K562 (cell line): ENCODE measurements around the gene PCP2. TPM values are rescaled to one million over a fixed set of nuclear protein-coding genes. Genes with fewer than 3 reads are reported as not detected.

Source experiments
- ATAC-seq: fragments of 200-7000 bp; cut with Tn5 transposase; 3 replicates; pipeline ENCODE4 v1.9.1; 2020; ENCODE audit warnings: moderate library complexity
- BruUV-seq: library from RNA; stranded (reverse); fragments of 400-500 nt; replicated peaks from 2 replicates; lab custom pipeline; 2021; lab: Mats Ljungman, UMichigan
- CTCF ChIA-PET: fragments of 300-600 bp; formaldehyde crosslinking; extraction: SDS; loops from one replicate; lab custom pipeline; 2021; ENCODE audit warnings: low intra/inter-chr PET ratio; lab: Yijun Ruan, JAX
- POLR2A ChIA-PET: fragments of 300-600, 350-650 bp; sonication (Branson Sonifier 250); formaldehyde crosslinking; extraction: SDS; loops from one replicate; lab custom pipeline; 2021; ENCODE audit warnings: antibody characterized with exemption, inconsistent platforms; lab: Yijun Ruan, JAX
- DNase-seq, 4 experiments: peaks; one replicate each; pipeline versions ENCODE4 v3.0.0 to v3.0.0-alpha.2; 2011 to 2018; ENCODE audit warnings: low spot score in 3 of 4, mixed read lengths in 3 of 4; ENCODE audit errors: extremely low read depth in 1 of 4
- FAIRE-seq: peaks from 2 replicates; lab custom pipeline; 2011; peaks lifted over from hg19 to GRCh38; lab: Jason Lieb, UNC
- H2AFZ ChIP-seq: 2 replicates; pipeline ENCODE4 v1.6.0; 2011; ENCODE audit warnings: low read depth, low read length, control low read depth, inconsistent platforms
- H3K27ac ChIP-seq: fragments of 200-600 bp; 3 replicates; pipeline ENCODE4 v1.8.0; 2011; ENCODE audit warnings: low read depth, mild to moderate bottlenecking, control low read depth, inconsistent platforms, low read length, moderate library complexity, mixed read lengths; ENCODE audit errors: extremely low read depth
- H3K27me3 ChIP-seq, 2 experiments: fragments of 300-600 bp in 1 of 2; 2 replicates in 1 of 2; 3 replicates in 1 of 2; pipeline versions ENCODE4 v1.6.0 to v1.8.0; 2011; ENCODE audit warnings: inconsistent platforms in 2 of 2, low read length in 2 of 2, mild to moderate bottlenecking in 1 of 2, mixed read lengths in 1 of 2, moderate library complexity in 1 of 2; ENCODE audit not compliant: control insufficient read depth in 2 of 2, insufficient read depth in 2 of 2
- H3K36me3 ChIP-seq: fragments of 300-600 bp; 3 replicates; pipeline ENCODE4 v1.8.0; 2011; ENCODE audit warnings: mild to moderate bottlenecking, low read length, inconsistent platforms; ENCODE audit not compliant: control insufficient read depth, insufficient read depth
- H3K4me1 ChIP-seq, 2 experiments: fragments of 200-600 bp in 1 of 2; replicated peaks in 1 of 2; 2 replicates in 1 of 2; 3 replicates in 1 of 2; pipeline versions ENCODE4 v1.5.1 to v1.8.0; 2011; ENCODE audit warnings: inconsistent platforms in 2 of 2, low read length in 2 of 2, mild to moderate bottlenecking in 1 of 2, mixed read lengths in 1 of 2, moderate library complexity in 1 of 2; ENCODE audit not compliant: control insufficient read depth in 2 of 2, insufficient read depth in 2 of 2
- H3K4me2 ChIP-seq: 2 replicates; pipeline ENCODE4 v1.6.1; 2011; ENCODE audit warnings: low read length, control low read depth, inconsistent platforms, mixed read lengths; ENCODE audit not compliant: insufficient read depth
- H3K4me3 ChIP-seq: fragments of 200-600 bp; sonication (generic), shearing (Covaris generic); 2 replicates; pipeline ENCODE4 v1.5.1; 2016; ENCODE audit warnings: control low read depth, inconsistent platforms
- H3K79me2 ChIP-seq: fragments of 200-600 bp; 3 replicates; pipeline ENCODE4 v1.8.0; 2011; ENCODE audit warnings: low read length, inconsistent platforms; ENCODE audit not compliant: control insufficient read depth, insufficient read depth
- H3K9ac ChIP-seq, 2 experiments: 2 replicates each; pipeline versions ENCODE4 v1.6.0 to v1.6.1; 2011; ENCODE audit warnings: low read depth in 2 of 2, low read length in 2 of 2, control low read depth in 1 of 2, inconsistent platforms in 1 of 2, mild to moderate bottlenecking in 1 of 2, mixed read lengths in 1 of 2; ENCODE audit not compliant: insufficient read depth in 1 of 2
- H3K9me1 ChIP-seq: one replicate; pipeline ENCODE4 v1.6.0; 2011; ENCODE audit warnings: inconsistent platforms, mild to moderate bottlenecking, low read length, moderate library complexity; ENCODE audit not compliant: control insufficient read depth, insufficient read depth
- H3K9me3 ChIP-seq: replicated peaks from 2 replicates; pipeline ENCODE4 v1.5.1; 2011; ENCODE audit warnings: low read depth, low read length, inconsistent platforms; ENCODE audit not compliant: control insufficient read depth, insufficient read depth
- H4K20me1 ChIP-seq: replicated peaks from 2 replicates; pipeline ENCODE4 v1.6.1; 2011; ENCODE audit warnings: low read length, inconsistent platforms, mixed read lengths; ENCODE audit not compliant: control insufficient read depth, insufficient read depth
- ATF3 ChIP-seq, 2 experiments: fragments of 450-650 bp in 1 of 2; sonication (generic) in 1 of 2; formaldehyde crosslinking in 1 of 2; IDR thresholded peaks in 1 of 2; conservative IDR thresholded peaks in 1 of 2; 2 replicates each; pipeline versions ENCODE4 v1.6.1 to v1.8.1; 2016 to 2023; ENCODE audit warnings: mild to moderate bottlenecking in 2 of 2, moderate library complexity in 2 of 2, inconsistent platforms in 1 of 2, missing genetic modification reagents in 1 of 2
- CEBPG ChIP-seq, 3 experiments: fragments of 200-800 bp in 1 of 3; sonication (Bioruptor generic) in 1 of 3; sonication (generic) in 1 of 3; formaldehyde crosslinking in 1 of 3; IDR thresholded peaks in 2 of 3; conservative IDR thresholded peaks in 1 of 3; 2 replicates each; pipeline versions ENCODE4 v1.6.1 to v1.8.0; 2016 to 2022; ENCODE audit warnings: missing compliant biosample characterization in 2 of 3, missing genetic modification characterization in 2 of 3, mild to moderate bottlenecking in 1 of 3, missing genetic modification reagents in 1 of 3
- CXXC5 ChIP-seq: fragments of 250-450 bp; sonication (Bioruptor Pico); IDR thresholded peaks from 2 replicates; pipeline ENCODE4 v1.8.0; 2022; ENCODE audit warnings: inconsistent platforms, mild to moderate bottlenecking, moderate library complexity
- ETV1 ChIP-seq: fragments of 450-650 bp; conservative IDR thresholded peaks from 2 replicates; pipeline ENCODE4 v1.6.1; 2016; ENCODE audit warnings: missing genetic modification characterization, control low read depth, low read depth, missing compliant biosample characterization
- KAT8 ChIP-seq: fragments of 450-650 bp; IDR thresholded peaks from 2 replicates; pipeline ENCODE4 v1.6.1; 2016; ENCODE audit warnings: low read depth, mild to moderate bottlenecking
- MLLT1 ChIP-seq, 2 experiments: fragments of 450-650 bp; IDR thresholded peaks; 2 replicates each; pipeline ENCODE4 v1.6.1; 2016
- ZBTB34 ChIP-seq: fragments of 250-450 bp; sonication (Bioruptor Pico); IDR thresholded peaks from 2 replicates; pipeline ENCODE4 v1.8.0; 2021; ENCODE audit warnings: mild to moderate bottlenecking, moderate library complexity
- ZBTB43 ChIP-seq: sonication (generic); formaldehyde crosslinking; IDR thresholded peaks from 2 replicates; pipeline ENCODE4 v1.8.0; 2023; ENCODE audit warnings: mild to moderate bottlenecking, missing genetic modification reagents
- ZKSCAN3 ChIP-seq: fragments of 250-450 bp; sonication (Bioruptor Pico); IDR thresholded peaks from 2 replicates; pipeline ENCODE4 v1.4.0; 2020
- ZNF175 ChIP-seq: fragments of 200-800 bp; sonication (Bioruptor generic); IDR thresholded peaks from 2 replicates; pipeline ENCODE4 v1.6.1; 2016; ENCODE audit warnings: low read depth, mild to moderate bottlenecking, missing genetic modification characterization, missing compliant biosample characterization
- ZNF384 ChIP-seq: IDR thresholded peaks from 2 replicates; pipeline ENCODE4 v1.6.1; 2012; ENCODE audit warnings: low read depth, low read length, improper control_type of control experiment
- ZNF584 ChIP-seq: fragments of 200-800 bp; sonication (Bioruptor generic); IDR thresholded peaks from 2 replicates; pipeline ENCODE4 v1.6.1; 2016; ENCODE audit warnings: low read depth, mild to moderate bottlenecking, missing genetic modification characterization, missing compliant biosample characterization
- WGBS: fragments of 100-300 bp; shearing (Covaris generic); methylation state at CpG from one replicate; pipeline ENCODE4 v1.1.6; 2016; ENCODE audit warnings: low coverage, mixed read lengths; ENCODE audit not compliant: insufficient coverage; ENCODE audit errors: missing lambda C conversion rate; 5-methylcytosine and 5-hydroxymethylcytosine counted together
- in situ Hi-C: fragments of 300-500 bp; cut with MboI; formaldehyde crosslinking; loops from 4 replicates; pipeline ENCODE4 v1.15.0; 2018; ENCODE audit warnings: inconsistent platforms, mixed read lengths
- intact Hi-C: fragments of 100-400 bp; cut with micrococcal nuclease; formaldehyde crosslinking; loops from 2 replicates; pipeline ENCODE4 v1.14.2; 2022
- polyA plus RNA-seq, 8 experiments: library from polyadenylated mRNA; depleted of rRNA in 4 of 8; stranded (reverse) in 5 of 8; unstranded in 3 of 8; fragments of >200 nt; fragmentation: Nextera tagmentation in 2 of 8; fragmentation: Illumina TruSeq in 1 of 8; extraction: Ambion mirVana in 2 of 8; extraction: Trizol in 1 of 8; gene quantifications; 2 replicates each; pipeline versions ENCODE4 v1.2.1 to v1.2.3, GENCODE V29; 2011 to 2014; ENCODE audit warnings: inconsistent platforms in 1 of 8, missing spikeins in 1 of 8
- total RNA-seq, 7 experiments: library from RNA; depleted of rRNA in 6 of 7; stranded (reverse); fragments of >200 nt in 6 of 7; fragmentation: Illumina TruSeq in 2 of 7; extraction: Trizol in 2 of 7; gene quantifications; 2 replicates each; pipeline versions ENCODE4 v1.2.1 to v1.2.3, GENCODE V29; 2011 to 2021; ENCODE audit warnings: low replicate concordance in 1 of 7

The PCP2 gene
- total and polyA plus RNA-seq, 9 of the 15 experiments (the other 6 are each of a cell fraction or from before 2014, with no cell fraction given) = 0.17 to 1.3 (median 0.49) TPM; not detected in 3

GRCh38 chr19:7655581-7655980, 22.1 kb upstream of the PCP2 start:
- H3K4me1 ChIP-seq = peaks cover 2 to 9% of the 10 kb centered on the region in 2 experiments; a peak in 3 of 5 replicates
- no peak for DNase-seq
- ChIA-PET CTCF (no interaction called here), POLR2A (no interaction called here)
- no peaks in the 10 kb centered on the region for H3K9me3 ChIP-seq
- H3K4me3 ChIP-seq = no peak overlapping the region
- H3K36me3 ChIP-seq = no peaks in the 10 kb centered on the region
- TF ChIP-seq MLLT1 (IDR thresholded peaks at IDR 0.05) (no peak), ATF3 (IDR thresholded peaks at IDR 0.05) (peak; percentile 51; the same call in 1 of the 2 replicates), ATF3 (CRISPR knock-in tag; conservative IDR thresholded peaks at IDR 0.05) (no peak), ZNF175 (CRISPR knock-in tag) (no peak), ZBTB34 (no peak), ZNF384 (no peak), KAT8 (no peak), CXXC5 (no peak), ZNF584 (no peak), ETV1 (tag) (no peak), CEBPG (CRISPR knock-in tag; IDR thresholded peaks at IDR 0.05) (no peak), CEBPG (tag; conservative IDR thresholded peaks at IDR 0.05 in 1 of 2, IDR thresholded peaks at IDR 0.05 in 1 of 2) (0 out of 4 replicates have a peak, but pooled peaks of 1 of the 2 experiments have one; percentile 37), ZKSCAN3 (CRISPR knock-in tag) (no peak), ZBTB43 (CRISPR knock-in tag) (no peak)
- ATAC-seq = no peak
- H3K79me2 ChIP-seq = no peaks in the 10 kb centered on the region
- no peak overlapping the region for H3K9ac ChIP-seq
- H3K4me2 ChIP-seq = no peak overlapping the region
- intact Hi-C loops = no loop called here
- in situ Hi-C loops = no loop called here
- H4K20me1 ChIP-seq = no peaks in the 10 kb centered on the region
- H2AFZ ChIP-seq = no peak overlapping the region
- no TSS peak for BruUV-seq
- 30% methylated on average over 8 of the region's 8 CpGs for WGBS
- no peak for FAIRE-seq
- H3K9me1 ChIP-seq = no peaks in the 10 kb centered on the region
- H3K27me3 ChIP-seq = peaks cover 4% of the 10 kb centered on the region in 2 experiments; a peak in 2 of 5 replicates
- no peak overlapping the region for H3K27ac ChIP-seq
